ENCODE results near the gene TBX21.
A peak's percentile ranks its signal among the peaks of the same experiment; 100 is the strongest.

The TBX21 gene

DNA sequence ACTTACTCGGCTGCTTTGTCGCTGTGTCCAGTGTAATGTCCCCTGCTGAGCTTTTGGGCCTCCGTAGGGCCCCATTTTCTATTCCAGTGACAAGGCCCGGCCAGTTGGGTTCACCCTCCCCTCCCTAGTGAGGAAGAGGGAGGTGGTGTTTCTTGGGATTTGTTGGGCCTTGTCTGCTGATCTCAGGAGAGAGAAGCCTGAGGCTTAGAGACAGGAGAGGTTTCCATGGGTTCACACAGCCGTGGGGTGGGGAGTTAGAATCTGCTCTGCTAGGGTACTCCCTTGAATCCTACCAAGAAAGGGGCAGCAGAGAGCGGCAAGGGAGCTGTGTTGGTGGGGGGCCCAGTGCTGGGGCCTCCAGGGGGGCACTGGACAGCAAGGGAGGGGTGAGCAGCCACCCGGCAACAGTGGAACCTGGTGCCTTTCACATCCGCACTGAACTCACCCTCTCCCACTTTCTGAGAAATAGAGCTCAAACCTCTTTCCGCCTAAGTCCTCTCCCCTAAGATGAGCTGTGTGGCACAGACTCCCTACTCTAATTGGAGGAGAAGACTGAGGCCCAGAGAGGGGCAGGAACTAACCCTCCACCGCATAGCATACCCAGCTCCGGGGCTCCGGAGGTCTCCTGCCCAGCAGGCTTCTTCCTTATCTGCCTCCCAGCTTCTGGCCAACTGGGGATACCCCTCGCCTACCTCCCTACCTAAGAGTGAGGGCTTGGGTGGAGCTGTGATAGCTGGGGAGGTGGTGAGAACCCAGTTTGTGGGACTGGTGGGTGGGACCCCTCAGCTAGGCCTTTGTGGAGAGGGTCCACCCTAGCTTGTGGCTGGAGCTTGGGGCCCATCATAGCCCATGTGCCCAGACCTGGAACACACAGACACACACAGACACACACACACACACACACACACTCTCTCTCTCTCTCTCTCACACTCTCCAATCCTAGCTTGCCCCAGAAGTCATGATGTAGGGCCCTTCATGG is 32.3 kb upstream of the TBX21 start:
- Histone ChIP-seq H3K9me3 (ENCODE audit: control insufficient read depth, insufficient read depth, low read depth, low read length) (no peaks in the 10 kb centered on the region), H3K4me1 (ENCODE audit: control insufficient read depth, insufficient read depth, low read length) (no peaks in the 10 kb centered on the region; the same call in 1 of the 2 replicates), H3K36me3 (ENCODE audit: control insufficient read depth in 2 of 2, insufficient read depth in 1 of 2, low read length in 2 of 2) (peaks cover 5 to 55% of the 10 kb centered on the region in 2 experiments; a peak in 2 of 3 replicates), H3K4me3 (ENCODE audit: low read depth, low read length) (no peak overlapping the region), H3K27ac (ENCODE audit: extremely low read depth, low read depth, low read length) (no peak overlapping the region)
- CTCF ChIA-PET = interaction anchor here (0.5 to 5.9 kb wide), 8 partner anchors 13 to 89 kb away, joined by 3 to 58 read pairs (median 3); no protein-coding TSS in a partner anchor
- no peak for TF ChIP-seq ZNF335 (tag by site-specific recombination; conservative IDR thresholded peaks at IDR 0.05)
- 0 out of 2 replicates have a peak, but pooled peaks have one; percentile 17 for TF ChIP-seq GLIS1 (tag by site-specific recombination; IDR thresholded peaks at IDR 0.05)
- no peak for TF ChIP-seq KLF9 (tag by site-specific recombination; IDR thresholded peaks at IDR 0.05; ENCODE audit: low read depth)
- TF ChIP-seq, protein P1, sequence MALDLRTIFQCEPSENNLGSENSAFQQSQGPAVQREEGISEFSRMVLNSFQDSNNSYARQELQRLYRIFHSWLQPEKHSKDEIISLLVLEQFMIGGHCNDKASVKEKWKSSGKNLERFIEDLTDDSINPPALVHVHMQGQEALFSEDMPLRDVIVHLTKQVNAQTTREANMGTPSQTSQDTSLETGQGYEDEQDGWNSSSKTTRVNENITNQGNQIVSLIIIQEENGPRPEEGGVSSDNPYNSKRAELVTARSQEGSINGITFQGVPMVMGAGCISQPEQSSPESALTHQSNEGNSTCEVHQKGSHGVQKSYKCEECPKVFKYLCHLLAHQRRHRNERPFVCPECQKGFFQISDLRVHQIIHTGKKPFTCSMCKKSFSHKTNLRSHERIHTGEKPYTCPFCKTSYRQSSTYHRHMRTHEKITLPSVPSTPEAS (tag by site-specific recombination; IDR thresholded peaks at IDR 0.05) = peak; percentile 67
- 0 out of 2 replicates have a peak, but pooled peaks have one; percentile 26 for TF ChIP-seq GLIS2 (tag by site-specific recombination; IDR thresholded peaks at IDR 0.05)
- POLR2A ChIA-PET = interaction anchor here (1.3 to 1.6 kb wide), 2 partner anchors 12 to 17 kb away, joined by 4 to 5 read pairs; no protein-coding TSS in a partner anchor

DNA sequence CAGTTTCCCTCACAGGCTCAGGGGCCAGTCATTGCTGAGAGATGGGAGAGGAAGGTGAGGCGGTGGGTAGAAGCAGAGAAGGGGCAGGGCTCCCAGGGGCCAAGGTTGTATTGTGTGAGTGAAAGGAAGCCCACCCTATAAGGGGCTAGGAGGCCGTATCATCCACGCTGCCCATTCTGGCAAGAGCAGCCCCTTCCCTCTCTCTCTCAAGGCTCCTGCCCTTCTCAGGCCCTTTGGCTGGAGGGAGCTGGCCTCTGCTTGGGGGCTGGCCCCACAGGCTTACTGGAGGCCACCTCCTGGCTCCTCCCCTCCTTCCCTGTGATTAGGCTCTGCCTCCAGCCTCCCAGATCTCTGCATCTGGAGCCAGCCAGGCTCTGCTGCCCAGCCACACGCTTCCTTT is 31.4 kb upstream of the TBX21 start:
- Histone ChIP-seq H3K4me1 (ENCODE audit: control insufficient read depth, insufficient read depth, low read length) (no peaks in the 10 kb centered on the region; the same call in 1 of the 2 replicates), H3K9me3 (ENCODE audit: control insufficient read depth, insufficient read depth, low read depth, low read length) (no peaks in the 10 kb centered on the region), H3K4me3 (ENCODE audit: low read depth, low read length) (no peak overlapping the region), H3K36me3 (ENCODE audit: control insufficient read depth in 2 of 2, insufficient read depth in 1 of 2, low read length in 2 of 2) (peaks cover 5 to 50% of the 10 kb centered on the region in 2 experiments; a peak in 2 of 3 replicates), H3K27ac (ENCODE audit: extremely low read depth, low read depth, low read length) (no peak overlapping the region)
- TF ChIP-seq ZFP37 (tag by site-specific recombination; IDR thresholded peaks at IDR 0.05) (no peak), ZNF658 (tag by site-specific recombination; IDR thresholded peaks at IDR 0.05) (no peak), GLIS1 (tag by site-specific recombination; IDR thresholded peaks at IDR 0.05) (peak; percentile 24; the same call in 1 of the 2 replicates), GLIS2 (tag by site-specific recombination; IDR thresholded peaks at IDR 0.05) (peak; percentile 53)
- POLR2A ChIA-PET = interaction anchor here (0.5 to 1.6 kb wide), 4 partner anchors 13 to 193 kb away, joined by 3 to 5 read pairs (median 4); no protein-coding TSS in a partner anchor
- CTCF ChIA-PET = interaction anchor here (0.9 to 5.9 kb wide), 2 partner anchors 41 to 100 kb away, joined by 3 to 58 read pairs; no protein-coding TSS in a partner anchor

DNA sequence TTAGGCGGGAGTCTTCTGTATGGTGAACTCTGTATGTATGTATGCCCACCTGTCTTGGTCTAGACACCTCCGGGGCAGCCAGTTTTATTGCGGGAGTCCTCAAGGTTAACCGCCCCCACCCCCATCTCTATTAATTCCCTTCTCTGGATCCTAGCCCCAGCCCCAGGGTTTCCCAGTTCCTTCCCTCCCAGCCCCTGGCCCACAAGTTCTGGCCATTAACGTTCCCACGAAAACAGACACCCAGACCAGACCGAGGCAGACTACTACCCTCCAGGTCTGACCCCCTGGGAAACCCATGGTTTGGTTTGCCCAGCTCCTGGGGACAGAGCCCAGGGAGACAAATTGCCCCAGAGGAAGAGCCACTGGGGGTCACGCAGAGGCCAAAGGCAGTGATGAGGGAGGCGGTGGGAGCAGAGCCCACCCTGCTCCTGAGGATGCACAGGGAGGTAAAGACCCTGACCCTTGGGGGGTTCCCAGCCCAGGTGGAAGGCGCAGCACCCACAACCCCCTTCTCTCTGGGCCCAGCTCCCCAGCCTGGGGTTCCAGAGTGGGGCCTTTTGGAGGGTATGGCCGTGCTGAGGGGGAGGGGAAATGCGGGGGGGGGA is 30.5 kb upstream of the TBX21 start:
- Histone ChIP-seq H3K9me3 (ENCODE audit: control insufficient read depth, insufficient read depth, low read depth, low read length) (no peaks in the 10 kb centered on the region), H3K36me3 (ENCODE audit: control insufficient read depth in 2 of 2, insufficient read depth in 1 of 2, low read length in 2 of 2) (peaks cover 3 to 42% of the 10 kb centered on the region in 2 experiments; a peak in 2 of 3 replicates), H3K4me1 (ENCODE audit: control insufficient read depth, insufficient read depth, low read length) (no peaks in the 10 kb centered on the region), H3K27ac (ENCODE audit: extremely low read depth, low read depth, low read length) (no peak overlapping the region), H3K4me3 (ENCODE audit: low read depth, low read length) (no peak overlapping the region)
- no peak for TF ChIP-seq ZNF221 (tag by site-specific recombination; IDR thresholded peaks at IDR 0.05; ENCODE audit: borderline replicate concordance)
- TF ChIP-seq, protein P2, sequence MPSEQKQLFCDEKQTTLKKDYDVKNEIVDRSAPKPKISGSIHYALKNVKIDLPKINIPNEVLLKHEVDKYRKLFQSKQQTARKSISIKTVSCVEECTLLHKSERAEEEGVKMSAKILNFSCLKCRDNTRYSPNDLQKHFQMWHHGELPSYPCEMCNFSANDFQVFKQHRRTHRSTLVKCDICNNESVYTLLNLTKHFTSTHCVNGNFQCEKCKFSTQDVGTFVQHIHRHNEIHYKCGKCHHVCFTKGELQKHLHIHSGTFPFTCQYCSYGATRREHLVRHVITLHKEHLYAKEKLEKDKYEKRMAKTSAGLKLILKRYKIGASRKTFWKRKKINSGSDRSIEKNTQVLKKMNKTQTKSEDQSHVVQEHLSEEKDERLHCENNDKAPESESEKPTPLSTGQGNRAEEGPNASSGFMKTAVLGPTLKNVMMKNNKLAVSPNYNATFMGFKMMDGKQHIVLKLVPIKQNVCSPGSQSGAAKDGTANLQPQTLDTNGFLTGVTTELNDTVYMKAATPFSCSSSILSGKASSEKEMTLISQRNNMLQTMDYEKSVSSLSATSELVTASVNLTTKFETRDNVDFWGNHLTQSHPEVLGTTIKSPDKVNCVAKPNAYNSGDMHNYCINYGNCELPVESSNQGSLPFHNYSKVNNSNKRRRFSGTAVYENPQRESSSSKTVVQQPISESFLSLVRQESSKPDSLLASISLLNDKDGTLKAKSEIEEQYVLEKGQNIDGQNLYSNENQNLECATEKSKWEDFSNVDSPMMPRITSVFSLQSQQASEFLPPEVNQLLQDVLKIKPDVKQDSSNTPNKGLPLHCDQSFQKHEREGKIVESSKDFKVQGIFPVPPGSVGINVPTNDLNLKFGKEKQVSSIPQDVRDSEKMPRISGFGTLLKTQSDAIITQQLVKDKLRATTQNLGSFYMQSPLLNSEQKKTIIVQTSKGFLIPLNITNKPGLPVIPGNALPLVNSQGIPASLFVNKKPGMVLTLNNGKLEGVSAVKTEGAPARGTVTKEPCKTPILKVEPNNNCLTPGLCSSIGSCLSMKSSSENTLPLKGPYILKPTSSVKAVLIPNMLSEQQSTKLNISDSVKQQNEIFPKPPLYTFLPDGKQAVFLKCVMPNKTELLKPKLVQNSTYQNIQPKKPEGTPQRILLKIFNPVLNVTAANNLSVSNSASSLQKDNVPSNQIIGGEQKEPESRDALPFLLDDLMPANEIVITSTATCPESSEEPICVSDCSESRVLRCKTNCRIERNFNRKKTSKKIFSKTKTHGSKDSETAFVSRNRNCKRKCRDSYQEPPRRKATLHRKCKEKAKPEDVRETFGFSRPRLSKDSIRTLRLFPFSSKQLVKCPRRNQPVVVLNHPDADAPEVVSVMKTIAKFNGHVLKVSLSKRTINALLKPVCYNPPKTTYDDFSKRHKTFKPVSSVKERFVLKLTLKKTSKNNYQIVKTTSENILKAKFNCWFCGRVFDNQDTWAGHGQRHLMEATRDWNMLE (tag by site-specific recombination; conservative IDR thresholded peaks at IDR 0.05; ENCODE audit: low read depth) = no peak
- no peak for TF ChIP-seq ZEB2 (tag by site-specific recombination; IDR thresholded peaks at IDR 0.05)
- TF ChIP-seq, protein P3, sequence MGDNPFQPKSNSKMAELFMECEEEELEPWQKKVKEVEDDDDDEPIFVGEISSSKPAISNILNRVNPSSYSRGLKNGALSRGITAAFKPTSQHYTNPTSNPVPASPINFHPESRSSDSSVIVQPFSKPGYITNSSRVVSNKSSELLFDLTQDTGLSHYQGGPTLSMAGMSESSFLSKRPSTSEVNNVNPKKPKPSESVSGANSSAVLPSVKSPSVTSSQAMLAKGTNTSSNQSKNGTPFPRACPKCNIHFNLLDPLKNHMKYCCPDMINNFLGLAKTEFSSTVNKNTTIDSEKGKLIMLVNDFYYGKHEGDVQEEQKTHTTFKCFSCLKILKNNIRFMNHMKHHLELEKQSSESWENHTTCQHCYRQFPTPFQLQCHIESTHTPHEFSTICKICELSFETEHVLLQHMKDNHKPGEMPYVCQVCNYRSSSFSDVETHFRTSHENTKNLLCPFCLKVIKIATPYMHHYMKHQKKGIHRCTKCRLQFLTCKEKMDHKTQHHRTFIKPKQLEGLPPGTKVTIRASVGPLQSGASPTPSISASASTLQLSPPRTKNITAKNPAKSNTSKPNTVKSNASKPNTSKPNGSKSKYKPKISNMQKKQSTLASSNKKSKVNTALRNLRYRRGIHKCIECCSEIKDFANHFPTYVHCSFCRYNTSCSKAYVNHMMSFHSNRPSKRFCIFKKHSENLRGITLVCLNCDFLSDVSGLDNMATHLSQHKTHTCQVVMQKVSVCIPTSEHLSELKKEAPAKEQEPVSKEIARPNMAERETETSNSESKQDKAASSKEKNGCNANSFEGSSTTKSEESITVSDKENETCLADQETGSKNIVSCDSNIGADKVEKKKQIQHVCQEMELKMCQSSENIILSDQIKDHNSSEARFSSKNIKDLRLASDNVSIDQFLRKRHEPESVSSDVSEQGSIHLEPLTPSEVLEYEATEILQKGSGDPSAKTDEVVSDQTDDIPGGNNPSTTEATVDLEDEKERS (tag by site-specific recombination; IDR thresholded peaks at IDR 0.05) = no peak
- TF ChIP-seq GLIS2 (tag by site-specific recombination; IDR thresholded peaks at IDR 0.05) = 0 out of 2 replicates have a peak, but pooled peaks have one; percentile 32
- TF ChIP-seq GLIS1 (tag by site-specific recombination; IDR thresholded peaks at IDR 0.05) = peak; percentile 22; the same call in 1 of the 2 replicates
- no peak for TF ChIP-seq TCF7L2 (IDR thresholded peaks at IDR 0.05; ENCODE audit: borderline replicate concordance, low read depth, low read length)
- ChIA-PET POLR2A (no interaction called here), CTCF (interaction anchor here (0.9 to 5.9 kb wide), 3 partner anchors 16 to 99 kb away, joined by 3 to 58 read pairs (median 3); no protein-coding TSS in a partner anchor)

All from HEK293 (cell line).